Stimulated activated naive CD8-positive, alpha-beta T cell treated with anti-CD3 and anti-CD28 coated beads, Interleukin-15, amount 100 ng/mL, for 72 hours (primary cell): ENCODE data around the gene SYTL5.

Source experiments
- ATAC-seq: fragments of 150-1000 bp; cut with Tn5 transposase; 2 replicates; pipeline ENCODE4 v1.10.0; 2021; ENCODE audit warnings: mild to moderate bottlenecking, moderate library complexity
- DNase-seq, 2 donors: peaks; one replicate each; pipeline ENCODE4 v3.0.0; 2021 to 2022
- H3K27ac Mint-ChIP-seq, 2 donors: one replicate each; pipeline ENCODE4 v1.8.0; 2022; ENCODE audit warnings: mild to moderate bottlenecking in 2 of 2, mixed read lengths in 2 of 2, moderate library complexity in 2 of 2
- H3K27me3 Mint-ChIP-seq: one replicate; pipeline ENCODE4 v1.8.0; 2022; ENCODE audit warnings: mixed read lengths
- H3K4me1 Mint-ChIP-seq: one replicate; pipeline ENCODE4 v1.8.0; 2022; ENCODE audit warnings: mild to moderate bottlenecking, mixed read lengths
- H3K4me3 Mint-ChIP-seq, 2 donors: one replicate each; pipeline ENCODE4 v1.8.0; 2022; ENCODE audit warnings: mild to moderate bottlenecking in 2 of 2, mixed read lengths in 2 of 2, moderate library complexity in 1 of 2
- H3K9me3 Mint-ChIP-seq, 2 donors: one replicate each; pipeline ENCODE4 v1.8.0; 2022; ENCODE audit warnings: mixed read lengths in 2 of 2

Gene SYTL5

GRCh38 chrX:38055170-38055847 lies 49.0 kb downstream of the SYTL5 start:
- Mint-ChIP-seq H3K4me3 (no peak overlapping the region), H3K4me1 (no peaks in the 10 kb centered on the region), H3K27ac (no peak overlapping the region), H3K9me3 (no peaks in the 10 kb centered on the region), H3K27me3 (peaks cover 14% of the 10 kb centered on the region)
- no peak for DNase-seq
- ATAC-seq, result no peak

DNA sequence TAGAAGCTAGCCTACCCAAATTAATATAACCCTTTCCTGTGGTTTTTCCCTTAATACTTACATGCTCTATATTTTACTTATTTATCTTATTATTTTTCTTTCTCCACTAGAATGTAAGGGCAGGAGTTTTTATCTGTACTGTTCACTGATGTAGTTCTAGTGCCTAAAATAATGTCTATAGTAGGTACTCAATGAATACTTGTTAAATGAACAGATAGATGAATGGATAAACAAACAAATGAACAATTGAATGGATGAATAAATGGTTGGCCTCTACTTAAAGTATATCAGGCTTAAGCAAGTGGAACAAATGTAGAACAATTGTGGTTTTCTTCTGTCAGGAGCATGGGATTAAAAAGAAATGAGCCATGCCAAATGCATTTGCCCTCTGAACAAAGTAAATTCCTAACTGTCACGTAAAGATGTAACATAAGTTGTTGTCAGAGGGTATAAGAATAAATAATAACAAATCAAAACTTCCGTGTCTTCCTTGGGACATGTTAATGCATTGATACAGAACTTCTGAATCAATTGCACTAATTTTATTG lies 54.1 kb downstream of the SYTL5 start:
- peaks cover 10% of the 10 kb centered on the region for H3K27me3 Mint-ChIP-seq
- H3K4me3 Mint-ChIP-seq, result no peak overlapping the region
- no peak overlapping the region for H3K27ac Mint-ChIP-seq
- ATAC-seq (no peak), DNase-seq (no peak)
- H3K9me3 Mint-ChIP-seq, result no peaks in the 10 kb centered on the region
- no peaks in the 10 kb centered on the region for H3K4me1 Mint-ChIP-seq

DNA sequence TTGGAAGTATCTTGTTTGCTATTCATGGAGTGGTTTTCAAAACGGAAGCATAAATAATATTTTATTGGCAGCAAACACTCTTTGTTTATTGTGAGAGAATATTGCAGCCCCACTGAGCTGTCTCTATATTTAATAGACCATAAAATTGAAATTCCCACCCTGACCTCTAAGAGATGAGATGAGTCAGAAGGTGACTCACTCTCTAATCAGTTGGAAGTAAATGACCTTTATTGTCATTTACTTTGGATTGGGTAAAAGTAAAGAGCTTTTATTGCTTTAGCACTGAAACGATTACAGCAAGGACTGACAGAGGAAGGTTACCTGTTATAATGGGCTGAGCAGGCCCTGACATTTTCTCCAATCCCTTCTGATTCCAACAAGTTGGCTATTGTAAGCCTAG lies 55.0 kb downstream of the SYTL5 start:
- H3K4me3 Mint-ChIP-seq, result no peak overlapping the region
- H3K27ac Mint-ChIP-seq, result no peak overlapping the region
- DNase-seq (no peak), ATAC-seq (no peak)
- H3K9me3 Mint-ChIP-seq, result no peaks in the 10 kb centered on the region
- H3K4me1 Mint-ChIP-seq, result no peaks in the 10 kb centered on the region
- H3K27me3 Mint-ChIP-seq, result peaks cover 7% of the 10 kb centered on the region

- Mint-ChIP-seq H3K27ac (no peak overlapping the region), H3K4me1 (no peaks in the 10 kb centered on the region), H3K27me3 (no peaks in the 10 kb centered on the region), H3K4me3 (no peak overlapping the region), H3K9me3 (no peaks in the 10 kb centered on the region)
- DNase-seq, result no peak
- no peak for ATAC-seq
Measured at GRCh38 chrX:38066934-38067333, 60.6 kb downstream of the SYTL5 start.

DNA sequence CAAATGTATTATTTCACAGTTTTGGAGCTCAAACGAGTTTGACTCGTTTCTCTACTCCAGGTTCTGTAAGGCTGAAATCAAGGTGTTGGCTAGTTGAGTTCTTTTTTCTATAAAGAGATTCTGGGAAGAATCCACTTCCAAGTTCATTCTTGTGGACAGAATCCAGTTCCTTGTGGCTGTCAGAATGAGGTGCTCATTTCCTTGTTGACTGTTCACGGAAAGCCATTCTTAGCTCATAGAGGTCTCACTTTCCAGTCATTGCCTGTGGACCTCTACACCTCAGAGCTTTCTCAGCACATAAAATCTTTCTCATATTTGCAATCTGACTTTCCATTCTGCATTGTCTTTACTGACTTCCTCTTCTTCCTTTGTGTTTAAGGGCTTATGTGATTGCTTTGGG lies 62.9 kb downstream of the SYTL5 start:
- no peak overlapping the region for H3K4me3 Mint-ChIP-seq
- H3K9me3 Mint-ChIP-seq, result no peaks in the 10 kb centered on the region
- DNase-seq, result no peak
- H3K27me3 Mint-ChIP-seq, result no peaks in the 10 kb centered on the region
- H3K4me1 Mint-ChIP-seq, result no peaks in the 10 kb centered on the region
- no peak for ATAC-seq
- no peak overlapping the region for H3K27ac Mint-ChIP-seq

DNA sequence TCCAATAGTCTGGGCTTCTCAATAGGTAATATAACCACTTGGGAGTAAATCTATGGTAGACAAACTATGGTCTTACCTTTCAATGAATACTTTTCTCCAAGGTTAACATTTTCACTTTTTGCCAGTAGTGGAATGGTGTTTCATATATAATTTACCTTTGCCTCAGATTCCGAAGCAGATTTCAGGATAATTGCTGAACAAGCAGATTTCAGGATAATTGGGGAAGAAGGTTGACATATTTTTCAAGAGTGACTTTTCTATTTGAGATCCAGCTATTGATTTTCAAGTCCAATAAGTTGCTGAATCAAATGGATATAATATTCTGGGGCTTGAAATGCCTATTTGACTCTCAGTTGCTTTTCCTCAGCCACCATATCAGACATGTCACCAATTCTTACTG lies 63.6 kb downstream of the SYTL5 start:
- no peak overlapping the region for H3K4me3 Mint-ChIP-seq
- no peaks in the 10 kb centered on the region for H3K4me1 Mint-ChIP-seq
- H3K27ac Mint-ChIP-seq, result no peak overlapping the region
- no peaks in the 10 kb centered on the region for H3K27me3 Mint-ChIP-seq
- no peaks in the 10 kb centered on the region for H3K9me3 Mint-ChIP-seq
- ATAC-seq (no peak), DNase-seq (no peak)

GRCh38 chrX:38079463-38079862 lies 73.1 kb downstream of the SYTL5 start:
- ATAC-seq (no peak), DNase-seq (no peak)
- Mint-ChIP-seq H3K4me1 (no peaks in the 10 kb centered on the region), H3K4me3 (no peak overlapping the region), H3K27ac (no peak overlapping the region), H3K9me3 (no peaks in the 10 kb centered on the region), H3K27me3 (no peaks in the 10 kb centered on the region)

GRCh38 chrX:38080808-38081207 lies 74.5 kb downstream of the SYTL5 start:
- Mint-ChIP-seq H3K9me3 (no peaks in the 10 kb centered on the region), H3K4me3 (no peak overlapping the region), H3K4me1 (no peaks in the 10 kb centered on the region), H3K27me3 (no peaks in the 10 kb centered on the region), H3K27ac (no peak overlapping the region)
- ATAC-seq, result no peak
- no peak for DNase-seq

- Mint-ChIP-seq H3K27me3 (no peaks in the 10 kb centered on the region), H3K9me3 (no peaks in the 10 kb centered on the region), H3K27ac (no peak overlapping the region), H3K4me3 (no peak overlapping the region), H3K4me1 (no peaks in the 10 kb centered on the region)
- ATAC-seq (no peak), DNase-seq (no peak)
Measured at GRCh38 chrX:38081909-38082308, 75.6 kb downstream of the SYTL5 start.

DNA sequence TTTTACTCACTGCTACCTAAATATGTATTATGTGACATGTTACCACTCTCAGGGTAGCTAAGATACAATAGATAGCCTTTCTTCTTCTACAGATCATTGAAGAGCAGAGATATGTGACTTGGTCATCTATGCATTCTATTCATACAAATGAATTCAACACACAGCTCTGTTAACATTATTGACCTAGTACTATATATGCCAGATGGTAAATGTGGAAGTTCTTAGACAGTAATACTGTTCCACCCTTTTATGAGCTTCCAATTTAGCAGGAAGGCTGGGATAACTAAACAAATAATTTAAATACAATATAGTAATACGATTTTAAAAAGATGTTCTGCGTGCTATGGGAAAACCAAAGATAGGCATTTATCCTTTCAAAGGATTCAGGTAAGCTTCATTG lies 76.0 kb downstream of the SYTL5 start:
- Mint-ChIP-seq H3K4me1 (no peaks in the 10 kb centered on the region), H3K27me3 (no peaks in the 10 kb centered on the region), H3K27ac (no peak overlapping the region), H3K9me3 (no peaks in the 10 kb centered on the region), H3K4me3 (no peak overlapping the region)
- DNase-seq, result no peak
- ATAC-seq, result no peak

DNA sequence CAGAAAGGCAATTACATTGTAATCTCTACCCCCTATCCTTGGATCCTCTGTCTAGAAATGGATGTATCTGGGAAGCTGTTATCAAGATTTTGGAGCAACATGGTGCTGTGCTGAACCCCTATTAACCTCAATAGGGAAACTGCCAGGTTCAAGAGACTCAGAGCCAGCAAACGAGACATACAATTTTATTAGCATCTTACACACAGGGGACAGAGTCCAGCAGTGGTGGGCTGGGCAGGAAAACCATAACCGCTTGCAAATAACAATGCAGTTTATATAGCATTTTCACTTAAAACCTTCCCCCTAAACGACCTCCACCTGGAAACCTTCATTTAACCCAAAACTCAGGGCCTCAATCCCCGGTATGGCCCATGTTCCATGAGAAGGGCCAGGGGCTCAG lies 79.5 kb downstream of the SYTL5 start:
- Mint-ChIP-seq H3K9me3 (no peaks in the 10 kb centered on the region), H3K4me3 (no peak overlapping the region), H3K27me3 (no peaks in the 10 kb centered on the region), H3K27ac (no peak overlapping the region), H3K4me1 (no peaks in the 10 kb centered on the region)
- ATAC-seq (no peak), DNase-seq (no peak)

- Mint-ChIP-seq H3K4me3 (no peak overlapping the region), H3K27me3 (no peaks in the 10 kb centered on the region), H3K9me3 (no peaks in the 10 kb centered on the region), H3K4me1 (no peaks in the 10 kb centered on the region), H3K27ac (no peak overlapping the region)
- DNase-seq (no peak), ATAC-seq (no peak)
Measured at GRCh38 chrX:38086451-38087215, 80.3 kb downstream of the SYTL5 start.

DNA sequence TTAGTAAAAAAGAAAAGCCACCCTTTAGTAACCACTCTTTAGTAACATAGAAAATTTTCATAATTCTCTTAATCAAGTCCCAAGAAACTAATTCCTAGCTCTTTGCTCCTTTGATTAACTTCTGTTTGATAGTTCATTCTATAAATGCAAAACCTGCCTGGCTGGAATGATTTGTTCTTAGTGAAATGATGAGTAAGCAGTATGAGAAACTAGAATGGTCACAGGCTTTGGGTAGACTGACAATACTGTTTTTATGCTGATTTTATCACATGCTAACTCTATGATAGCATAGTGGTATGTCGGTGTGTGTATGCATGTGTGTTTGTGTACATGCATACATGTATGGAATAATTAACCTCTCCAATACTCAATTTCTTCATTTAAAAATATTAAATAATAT lies 81.2 kb downstream of the SYTL5 start:
- DNase-seq (no peak), ATAC-seq (no peak)
- Mint-ChIP-seq H3K27me3 (no peaks in the 10 kb centered on the region), H3K4me3 (no peak overlapping the region), H3K9me3 (no peaks in the 10 kb centered on the region), H3K4me1 (no peaks in the 10 kb centered on the region), H3K27ac (no peak overlapping the region)

DNA sequence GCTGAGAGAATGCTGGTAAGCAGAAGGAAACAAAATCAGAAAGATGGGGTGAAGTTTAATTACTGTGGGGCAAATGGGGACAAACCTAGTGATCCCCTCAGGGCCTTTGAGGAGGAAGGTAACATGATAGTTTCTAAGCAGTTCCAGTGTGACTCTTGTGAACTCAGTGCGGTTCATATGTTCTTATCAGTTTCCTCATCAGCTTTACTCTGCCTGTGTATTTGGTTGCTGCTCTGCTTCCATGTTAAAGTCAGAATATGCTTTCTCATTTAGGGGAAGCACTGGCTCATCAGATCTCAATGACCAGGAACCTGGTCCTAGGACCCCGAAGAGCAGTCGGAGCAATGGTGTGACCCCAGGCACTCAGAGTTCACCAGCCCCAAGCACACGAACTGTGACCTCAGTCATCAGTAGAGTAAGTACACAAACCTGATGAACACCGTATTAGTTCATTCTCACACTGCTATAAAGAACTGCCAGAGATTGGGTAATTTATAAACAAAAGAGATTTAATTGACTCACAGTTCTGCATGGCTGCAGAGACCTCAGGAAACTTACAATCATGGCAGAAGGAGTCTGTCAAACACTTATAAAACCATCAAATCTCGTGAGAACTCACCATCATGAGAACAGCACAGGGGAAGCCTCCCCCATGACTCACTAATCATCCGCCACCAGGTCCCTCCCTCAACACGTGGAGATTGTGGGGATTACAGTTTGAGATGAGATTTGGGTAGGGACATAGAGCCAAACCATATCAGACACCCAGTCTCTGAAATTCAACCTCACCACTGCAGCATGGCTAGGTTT lies 83.0 kb downstream of the SYTL5 start:
- Mint-ChIP-seq H3K4me1 (no peaks in the 10 kb centered on the region), H3K27me3 (no peaks in the 10 kb centered on the region), H3K27ac (no peak overlapping the region), H3K9me3 (no peaks in the 10 kb centered on the region), H3K4me3 (no peak overlapping the region)
- no peak for ATAC-seq
- DNase-seq, result no peak

DNA sequence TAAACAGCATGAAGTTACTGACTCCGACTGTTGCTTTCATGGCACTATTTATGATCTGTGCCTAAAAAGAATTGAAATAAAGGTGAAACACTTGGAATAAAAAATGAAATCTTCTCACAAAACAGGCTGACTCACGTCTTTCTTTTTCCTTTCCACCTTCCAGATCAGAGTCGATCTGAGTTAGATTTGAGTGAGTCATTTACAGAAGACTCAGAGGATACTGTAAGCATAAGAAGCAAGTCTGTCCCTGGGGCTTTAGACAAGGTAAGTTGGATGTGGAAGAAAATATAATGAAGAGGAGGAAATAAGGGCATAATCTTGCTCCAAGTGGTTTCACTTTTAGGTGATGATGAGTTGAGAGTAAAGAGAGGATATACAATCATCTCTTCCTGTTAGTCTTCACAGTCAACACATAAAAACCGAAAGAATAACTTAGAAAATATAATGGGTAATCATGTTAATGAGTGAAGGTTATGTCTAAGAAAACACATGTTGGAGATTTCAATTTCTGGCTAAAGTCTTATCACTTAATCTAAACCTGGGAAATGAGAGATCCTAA lies 89.7 kb downstream of the SYTL5 start:
- Mint-ChIP-seq H3K4me3 (no peak overlapping the region), H3K9me3 (no peaks in the 10 kb centered on the region), H3K4me1 (no peaks in the 10 kb centered on the region), H3K27me3 (no peaks in the 10 kb centered on the region), H3K27ac (no peak overlapping the region)
- no peak for ATAC-seq
- no peak for DNase-seq

- no peak overlapping the region for H3K27ac Mint-ChIP-seq
- DNase-seq (no peak), ATAC-seq (no peak)
- no peak overlapping the region for H3K4me3 Mint-ChIP-seq
- no peaks in the 10 kb centered on the region for H3K9me3 Mint-ChIP-seq
- no peaks in the 10 kb centered on the region for H3K4me1 Mint-ChIP-seq
- no peaks in the 10 kb centered on the region for H3K27me3 Mint-ChIP-seq
Measured at GRCh38 chrX:38099688-38100087, 93.3 kb downstream of the SYTL5 start.
